Psoas muscle (tissue), 8 donors: ENCODE results near the gene CDS1. TPM values are rescaled to one million over a fixed set of nuclear protein-coding genes. Genes with fewer than 3 reads are reported as not detected.

Experiments used
- ATAC-seq, 4 donors: fragments of 200-7000 bp; cut with Tn5 transposase; one replicate each; pipeline ENCODE4 v1.9.1; 2020; ENCODE audit warnings: moderate library complexity in 3 of 4, mild to moderate bottlenecking in 2 of 4
- DNase-seq, 2 donors: peaks; one replicate each; pipeline ENCODE4 v3.0.0-alpha.2; 2020
- H3K27ac ChIP-seq: fragments of 200-600 bp; one replicate; pipeline ENCODE4 v1.8.0; 2022
- H3K27me3 ChIP-seq, 3 donors: fragments of 200-600 bp in 1 of 3; one replicate each; pipeline versions ENCODE4 v1.6.1 to v1.8.0; 2013 to 2022; ENCODE audit warnings: low read length in 2 of 3, mild to moderate bottlenecking in 2 of 3, moderate library complexity in 1 of 3; ENCODE audit not compliant: insufficient read depth in 3 of 3
- H3K36me3 ChIP-seq, 2 donors: fragments of 200-600 bp in 1 of 2; one replicate each; pipeline versions ENCODE4 v1.6.1 to v1.8.0; 2013 to 2022; ENCODE audit warnings: low read depth in 1 of 2, mild to moderate bottlenecking in 1 of 2, moderate library complexity in 1 of 2; ENCODE audit not compliant: insufficient read depth in 1 of 2
- H3K4me1 ChIP-seq: fragments of 200-600 bp; one replicate; pipeline ENCODE4 v1.8.0; 2022
- H3K4me3 ChIP-seq: fragments of 200-600 bp; one replicate; pipeline ENCODE4 v1.8.0; 2022; ENCODE audit warnings: mild to moderate bottlenecking
- H3K9me3 ChIP-seq: fragments of 200-600 bp; one replicate; pipeline ENCODE4 v1.8.0; 2022
- CTCF ChIP-seq: fragments of 200-600 bp; IDR thresholded peaks from one replicate; pipeline ENCODE4 v1.8.0; 2022; ENCODE audit warnings: antibody characterized with exemption
- WGBS, 3 donors: extraction: QIAGEN DNeasy Blood & Tissue Kit; methylation state at CpG; one replicate each; pipeline versions ENCODE4 v1.1.6 to v1.1.7; 2013; 5-methylcytosine and 5-hydroxymethylcytosine counted together
- intact Hi-C, 2 donors: fragments of 100-400 bp; cut with DNase I; formaldehyde crosslinking; loops; one replicate each; pipeline versions ENCODE4 v1.11.0 to v1.14.2; 2022
- polyA plus RNA-seq, 3 donors: library from polyadenylated mRNA; stranded (reverse); fragments of 200-250 nt; gene quantifications; one replicate each; pipeline ENCODE4 v1.2.3, GENCODE V29; 2013
- total RNA-seq, 4 donors: library from RNA; stranded (reverse); fragmentation: NEBNext Ultra II Directional in 2 of 4; extraction: Animal tissue kit (Norgen Biotek cat#: 25700) in 2 of 4; gene quantifications; one replicate each; pipeline versions ENCODE4 v1.2.1 to v1.2.4, GENCODE V29; 2021 to 2023
- donor health status: healthy with polysubstance abuse.
- donor health status: DM: no; HTN: no; CAD: no; lungs with moderate emphysema.
- donor health status: Bipolar disorder and iron deficiency.
- donor health status: healthy.
- donor health status: DM: yes; HTN: yes; CAD: no.
- donor health status: DM: no; HTN: no; CAD: no.
- donor health status: DM: no; HTN: no; CAD: no.
- donor health status: DM: yes; HTN: yes; CAD: no.

Gene CDS1
- total and polyA plus RNA-seq, 7 donors, result 0.03 to 0.37 (median 0.04) TPM; not detected in 1

GRCh38 chr4:84615355-84615754 is 32.4 kb downstream of the CDS1 start:
- Histone ChIP-seq H3K4me1 (no peaks in the 10 kb centered on the region), H3K9me3 (no peaks in the 10 kb centered on the region), H3K27ac (no peak overlapping the region), H3K36me3 (no peaks in the 10 kb centered on the region), H3K27me3 (no peaks in the 10 kb centered on the region), H3K4me3 (no peak overlapping the region)
- no peak for DNase-seq
- TF ChIP-seq CTCF, result no peak
- 72 to 77% (median 73%) methylated on average over 5 of the region's 5 CpGs for WGBS, 3 donors
- intact Hi-C loops, result no loop called here
- no peak for ATAC-seq

GRCh38 chr4:84622959-84623358 is 40.0 kb downstream of the CDS1 start:
- Histone ChIP-seq H3K36me3 (no peaks in the 10 kb centered on the region), H3K9me3 (no peaks in the 10 kb centered on the region), H3K27me3 (no peaks in the 10 kb centered on the region), H3K4me1 (no peaks in the 10 kb centered on the region), H3K4me3 (no peak overlapping the region), H3K27ac (no peak overlapping the region)
- WGBS, 3 donors, result 60 to 68% (median 67%) methylated on average over 1 of the region's 1 CpG
- TF ChIP-seq CTCF, result no peak
- no peak for ATAC-seq
- no peak for DNase-seq
- intact Hi-C loops, result no loop called here

GRCh38 chr4:84623661-84624060 is 40.7 kb downstream of the CDS1 start:
- H3K36me3 ChIP-seq, result no peaks in the 10 kb centered on the region
- H3K27me3 ChIP-seq, result no peaks in the 10 kb centered on the region
- H3K9me3 ChIP-seq, result no peaks in the 10 kb centered on the region
- H3K4me3 ChIP-seq, result no peak overlapping the region
- 93 to 94% (median 94%) methylated on average over 11 of the region's 11 CpGs for WGBS, 3 donors
- no peak for DNase-seq
- TF ChIP-seq CTCF, result no peak
- no peaks in the 10 kb centered on the region for H3K4me1 ChIP-seq
- H3K27ac ChIP-seq, result no peak overlapping the region
- intact Hi-C loops, result no loop called here
- no peak for ATAC-seq

- WGBS, 3 donors, result 91 to 97% (median 94%) methylated on average over 5 of the region's 5 CpGs
- no peaks in the 10 kb centered on the region for H3K4me1 ChIP-seq
- H3K27me3 ChIP-seq, result no peaks in the 10 kb centered on the region
- no peak for DNase-seq
- no peak for ATAC-seq
- intact Hi-C loops, result no loop called here
- no peaks in the 10 kb centered on the region for H3K36me3 ChIP-seq
- TF ChIP-seq CTCF, result no peak
- H3K9me3 ChIP-seq, result no peaks in the 10 kb centered on the region
- no peak overlapping the region for H3K27ac ChIP-seq
- no peak overlapping the region for H3K4me3 ChIP-seq
These were observed 43.7 kb downstream of the CDS1 start for GRCh38 chr4:84626673-84627072.

- Histone ChIP-seq H3K4me3 (no peak overlapping the region), H3K27ac (no peak overlapping the region), H3K9me3 (no peaks in the 10 kb centered on the region), H3K27me3 (no peaks in the 10 kb centered on the region), H3K4me1 (no peaks in the 10 kb centered on the region), H3K36me3 (no peaks in the 10 kb centered on the region)
- DNase-seq (no peak), ATAC-seq (no peak)
- TF ChIP-seq CTCF, result no peak
- intact Hi-C loops, result no loop called here
- 73 to 83% (median 82%) methylated on average over 3 of the region's 3 CpGs for WGBS, 3 donors
These were observed 48.6 kb downstream of the CDS1 start for GRCh38 chr4:84631573-84631972.
